HEK293 (cell line): ENCODE data around the gene KIF1A.

Source experiments
- CTCF ChIA-PET: fragments of 350-600 bp; formaldehyde crosslinking; extraction: SDS; loops from one replicate; lab custom pipeline; 2021; ENCODE audit warnings: antibody characterized with exemption; lab: Yijun Ruan, JAX
- POLR2A ChIA-PET: fragments of 300-600 bp; formaldehyde crosslinking; extraction: SDS; loops from one replicate; lab custom pipeline; 2020; ENCODE audit warnings: antibody characterized with exemption, inconsistent platforms; lab: Yijun Ruan, JAX
- H3K27ac ChIP-seq: fragments of 200-500 bp; sonication (Bioruptor generic); 2 replicates; pipeline ENCODE4 v1.5.1; 2014; ENCODE audit warnings: low read depth, low read length, control low read depth, inconsistent platforms; ENCODE audit errors: extremely low read depth
- H3K36me3 ChIP-seq, 2 experiments: fragments of 200-500 bp in 1 of 2; sonication (Bioruptor generic) in 1 of 2; 1 replicate in 1 of 2; 2 replicates in 1 of 2; pipeline ENCODE4 v1.5.1; 2014 to 2017; ENCODE audit warnings: inconsistent platforms in 2 of 2, low read length in 2 of 2; ENCODE audit not compliant: control insufficient read depth in 2 of 2, insufficient read depth in 1 of 2
- H3K4me1 ChIP-seq: fragments of 200-500 bp; sonication (Bioruptor generic); 2 replicates; pipeline ENCODE4 v1.5.1; 2014; ENCODE audit warnings: mild to moderate bottlenecking, low read length, inconsistent platforms; ENCODE audit not compliant: control insufficient read depth, insufficient read depth
- H3K4me3 ChIP-seq: 2 replicates; pipeline ENCODE4 v1.5.1; 2011; ENCODE audit warnings: low read depth, mild to moderate bottlenecking, control low read depth, low read length, moderate library complexity
- H3K9me3 ChIP-seq: fragments of 200-500 bp; sonication (Bioruptor generic); 2 replicates; pipeline ENCODE4 v1.5.1; 2014; ENCODE audit warnings: low read depth, low read length, inconsistent platforms; ENCODE audit not compliant: control insufficient read depth, insufficient read depth
- HOXD13 ChIP-seq: sonication (generic); formaldehyde crosslinking; IDR thresholded peaks from 2 replicates; pipeline ENCODE4 v1.8.0; 2022; ENCODE audit warnings: missing genetic modification reagents, borderline replicate concordance
- MZF1 ChIP-seq: fragments of 450-650 bp; formaldehyde crosslinking; IDR thresholded peaks from 2 replicates; pipeline ENCODE4 v1.5.1; 2017; ENCODE audit warnings: missing biosample characterization, missing genetic modification characterization, borderline replicate concordance
- PRDM1 ChIP-seq: fragments of 450-650 bp; formaldehyde crosslinking; IDR thresholded peaks from 2 replicates; pipeline ENCODE4; 2016; ENCODE audit warnings: missing biosample characterization, missing genetic modification characterization
- PRDM10 ChIP-seq: fragments of 450-650 bp; formaldehyde crosslinking; IDR thresholded peaks from 2 replicates; pipeline ENCODE4 v1.5.1; 2016; ENCODE audit warnings: missing biosample characterization, missing genetic modification characterization
- PRDM6 ChIP-seq: fragments of 450-650 bp; formaldehyde crosslinking; IDR thresholded peaks from 2 replicates; pipeline ENCODE4 v1.5.1; 2017; ENCODE audit warnings: missing biosample characterization, missing genetic modification characterization
- WT1 ChIP-seq: fragments of 450-650 bp; formaldehyde crosslinking; IDR thresholded peaks from 2 replicates; pipeline ENCODE4 v1.5.1; 2016; ENCODE audit warnings: missing biosample characterization, missing genetic modification characterization
- ZFP41 ChIP-seq: fragments of 450-650 bp; formaldehyde crosslinking; IDR thresholded peaks from 2 replicates; pipeline ENCODE4 v1.5.1; 2016; ENCODE audit warnings: missing biosample characterization, missing genetic modification characterization, borderline replicate concordance
- ZNF121 ChIP-seq: fragments of 450-650 bp; formaldehyde crosslinking; IDR thresholded peaks from 2 replicates; pipeline ENCODE4 v1.5.1; 2016; ENCODE audit warnings: missing biosample characterization, missing genetic modification characterization
- ZNF184 ChIP-seq: fragments of 450-650 bp; IDR thresholded peaks from 2 replicates; pipeline ENCODE4 v1.5.1; 2018; ENCODE audit warnings: missing biosample characterization, mild to moderate bottlenecking, missing genetic modification characterization
- ZNF26 ChIP-seq: fragments of 450-650 bp; formaldehyde crosslinking; IDR thresholded peaks from 2 replicates; pipeline ENCODE4 v1.5.1; 2016; ENCODE audit warnings: missing biosample characterization, missing genetic modification characterization
- ZNF335 ChIP-seq: fragments of 450-650 bp; formaldehyde crosslinking; conservative IDR thresholded peaks from 2 replicates; pipeline ENCODE4 v1.5.1; 2016; ENCODE audit warnings: missing biosample characterization, missing genetic modification characterization
- ZNF354C ChIP-seq: fragments of 450-650 bp; formaldehyde crosslinking; IDR thresholded peaks from 2 replicates; pipeline ENCODE4 v1.5.1; 2016; ENCODE audit warnings: missing biosample characterization, missing genetic modification characterization, low read depth, borderline replicate concordance
- ZNF394 ChIP-seq: fragments of 450-650 bp; formaldehyde crosslinking; IDR thresholded peaks from 2 replicates; pipeline ENCODE4 v1.5.1; 2016; ENCODE audit warnings: missing biosample characterization, missing genetic modification characterization, mild to moderate bottlenecking, moderate library complexity, borderline replicate concordance
- ZNF426 ChIP-seq: fragments of 450-650 bp; formaldehyde crosslinking; IDR thresholded peaks from 2 replicates; pipeline ENCODE4 v1.5.1; 2017; ENCODE audit warnings: missing biosample characterization, missing genetic modification characterization, mild to moderate bottlenecking, inconsistent platforms, moderate library complexity
- ZNF449 ChIP-seq: fragments of 450-650 bp; formaldehyde crosslinking; IDR thresholded peaks from 2 replicates; pipeline ENCODE4 v1.5.1; 2017; ENCODE audit warnings: missing biosample characterization, mild to moderate bottlenecking, missing genetic modification characterization, moderate library complexity
- ZNF514 ChIP-seq: fragments of 450-650 bp; formaldehyde crosslinking; IDR thresholded peaks from 2 replicates; pipeline ENCODE4 v1.5.1; 2016; ENCODE audit warnings: missing biosample characterization, missing genetic modification characterization
- ZNF585B ChIP-seq: fragments of 450-650 bp; formaldehyde crosslinking; IDR thresholded peaks from 2 replicates; pipeline ENCODE4 v1.5.1; 2016; ENCODE audit warnings: missing biosample characterization, missing genetic modification characterization
- ZNF624 ChIP-seq: fragments of 450-650 bp; formaldehyde crosslinking; IDR thresholded peaks from 2 replicates; pipeline ENCODE4 v1.5.1; 2017; ENCODE audit warnings: missing biosample characterization, missing genetic modification characterization
- ZNF629 ChIP-seq: fragments of 450-650 bp; formaldehyde crosslinking; IDR thresholded peaks from 2 replicates; pipeline ENCODE4 v1.5.1; 2017; ENCODE audit warnings: missing biosample characterization, missing genetic modification characterization
- ZNF660 ChIP-seq: fragments of 450-650 bp; IDR thresholded peaks from 2 replicates; pipeline ENCODE4 v1.5.1; 2018; ENCODE audit warnings: missing biosample characterization, mild to moderate bottlenecking, missing genetic modification characterization
- ZNF701 ChIP-seq: fragments of 450-650 bp; formaldehyde crosslinking; IDR thresholded peaks from 2 replicates; pipeline ENCODE4 v1.5.1; 2016; ENCODE audit warnings: missing biosample characterization, missing genetic modification characterization
- ZNF704 ChIP-seq: fragments of 450-650 bp; formaldehyde crosslinking; IDR thresholded peaks from 2 replicates; pipeline ENCODE4 v1.5.1; 2016; ENCODE audit warnings: missing biosample characterization, missing genetic modification characterization

Gene KIF1A

GRCh38 chr2:240747256-240747655, 72.8 kb downstream of the KIF1A start (continued):
- TF ChIP-seq ZNF449 (tag by site-specific recombination): no peak

- ChIA-PET CTCF (no interaction called here), POLR2A (no interaction called here)
- H3K4me1 ChIP-seq: no peaks in the 10 kb centered on the region
- H3K36me3 ChIP-seq: peaks cover 0 to 58% of the 10 kb centered on the region in 2 experiments; a peak in 2 of 3 replicates
- no peak for TF ChIP-seq ZNF660 (tag by site-specific recombination)
- no peak for TF ChIP-seq ZNF335 (tag by site-specific recombination)
- no peak for TF ChIP-seq ZNF701 (tag by site-specific recombination)
- TF ChIP-seq ZNF426: no peak
- no peak for TF ChIP-seq ZNF184 (tag by site-specific recombination)
- TF ChIP-seq WT1 (tag by site-specific recombination): no peak
- TF ChIP-seq ZNF585B (tag by site-specific recombination): no peak
- no peak for TF ChIP-seq ZNF121
- TF ChIP-seq ZNF514 (tag by site-specific recombination): no peak
- no peak for TF ChIP-seq ZNF26
- no peak for TF ChIP-seq PRDM10 (tag by site-specific recombination)
- no peak overlapping the region for H3K4me3 ChIP-seq
- H3K9me3 ChIP-seq: no peaks in the 10 kb centered on the region
- H3K27ac ChIP-seq: no peak overlapping the region
Measured at GRCh38 chr2:240746671-240747070, 73.3 kb downstream of the KIF1A start.

- POLR2A ChIA-PET: no interaction called here
Measured at GRCh38 chr2:240745962-240746361, 74.1 kb downstream of the KIF1A start.

GRCh38 chr2:240745456-240745855, 74.6 kb downstream of the KIF1A start:
- Histone ChIP-seq H3K36me3 (peaks cover 0 to 58% of the 10 kb centered on the region in 2 experiments; a peak in 2 of 3 replicates), H3K9me3 (no peaks in the 10 kb centered on the region), H3K4me1 (no peaks in the 10 kb centered on the region), H3K27ac (no peak overlapping the region), H3K4me3 (no peak overlapping the region)
- CTCF ChIA-PET: interaction anchor here (1.2 kb wide), 1 partner anchor 95 kb away, joined by 3 read pairs; no protein-coding TSS in a partner anchor
- POLR2A ChIA-PET: no interaction called here
- TF ChIP-seq PRDM1 (tag by site-specific recombination) (no peak), ZNF704 (tag by site-specific recombination) (no peak), ZNF354C (no peak), PRDM6 (no peak), MZF1 (tag by site-specific recombination) (no peak), ZNF624 (no peak), HOXD13 (CRISPR knock-in tag) (no peak), WT1 (tag by site-specific recombination) (no peak), ZFP41 (tag by site-specific recombination) (no peak)

More at GRCh38 chr2:240745962-240746361, 74.1 kb downstream of the KIF1A start:
- H3K4me3 ChIP-seq: no peak overlapping the region
- H3K36me3 ChIP-seq: peaks cover 0 to 60% of the 10 kb centered on the region in 2 experiments; a peak in 2 of 3 replicates
- TF ChIP-seq ZNF394 (tag by site-specific recombination) (no peak), ZNF629 (tag by site-specific recombination) (no peak)
- TF ChIP-seq, all 188 proteins: peak for 0
- CTCF ChIA-PET: no interaction called here
- Histone ChIP-seq H3K4me1 (no peaks in the 10 kb centered on the region), H3K27ac (no peak overlapping the region), H3K9me3 (no peaks in the 10 kb centered on the region)
